IPS-11a (cell line): ENCODE data around the gene EPHA6.
"Not testable (repeated sequence)": the region's sequence is repeated elsewhere in the genome, so short reads cannot be mapped to it uniquely, and the experiment has no call there.

Experiments used
- H3K4me3 ChIP-seq: one replicate; pipeline ENCODE4 v1.5.1; 2013; ENCODE audit warnings: low read depth, low read length, control low read depth

EPHA6 gene

DNA sequence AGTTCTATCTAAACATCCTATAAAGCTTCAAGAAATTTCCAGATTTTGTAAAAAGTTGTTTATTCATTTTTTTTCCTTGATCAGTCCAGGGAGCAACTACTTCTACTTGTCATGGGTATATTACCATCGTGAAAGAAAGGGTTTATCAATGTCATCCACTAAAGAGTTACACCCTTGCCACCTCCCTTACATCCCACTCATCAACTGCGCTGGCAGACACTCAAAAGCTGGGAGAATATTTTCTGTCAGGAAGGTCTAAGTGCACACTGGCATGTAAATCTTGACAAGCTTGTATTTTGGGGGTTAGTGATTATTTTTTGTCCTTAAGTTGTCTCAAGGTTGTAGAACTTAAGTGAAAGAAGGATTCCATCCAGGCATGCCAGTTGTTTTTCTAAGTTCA is 761.8 kb downstream of the EPHA6 start:
- H3K4me3 ChIP-seq = no peak overlapping the region

DNA sequence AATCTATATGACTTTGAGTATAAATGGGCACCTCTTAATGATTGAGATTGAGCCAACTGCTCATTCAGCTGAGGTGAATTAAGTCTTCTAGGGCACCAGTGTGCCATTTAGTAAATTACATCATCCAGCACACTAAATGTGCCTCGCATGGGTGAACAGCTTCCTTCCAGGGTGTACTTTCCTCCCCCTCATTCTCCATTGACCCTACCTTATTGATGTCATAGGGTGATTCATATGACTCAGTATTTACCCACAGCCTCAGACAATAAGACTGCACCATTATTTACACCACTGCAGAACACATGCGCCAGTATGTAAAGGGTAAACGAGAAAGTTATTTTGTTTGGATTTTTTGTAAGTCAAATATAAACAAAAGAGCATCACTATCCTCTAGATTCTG is 765.0 kb downstream of the EPHA6 start:
- H3K4me3 ChIP-seq = no peak overlapping the region

DNA sequence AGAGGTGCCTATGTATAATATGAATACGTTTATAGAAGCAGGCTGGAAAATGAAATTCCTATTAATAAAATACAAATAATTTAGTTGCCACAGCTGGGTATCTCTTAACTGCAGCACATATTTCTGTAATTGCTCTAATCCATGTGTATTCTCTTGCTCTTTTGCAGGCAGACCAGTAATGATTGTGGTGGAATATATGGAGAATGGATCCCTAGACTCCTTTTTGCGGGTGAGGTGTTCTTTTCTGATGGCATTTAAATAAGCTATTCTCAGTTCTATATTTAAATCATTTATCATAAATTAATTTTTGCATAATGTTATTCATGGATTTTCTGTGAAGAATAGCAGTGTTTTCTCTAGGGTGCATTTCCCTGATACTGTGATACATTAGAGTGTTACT is 796.2 kb downstream of the EPHA6 start:
- no peak overlapping the region for H3K4me3 ChIP-seq

DNA sequence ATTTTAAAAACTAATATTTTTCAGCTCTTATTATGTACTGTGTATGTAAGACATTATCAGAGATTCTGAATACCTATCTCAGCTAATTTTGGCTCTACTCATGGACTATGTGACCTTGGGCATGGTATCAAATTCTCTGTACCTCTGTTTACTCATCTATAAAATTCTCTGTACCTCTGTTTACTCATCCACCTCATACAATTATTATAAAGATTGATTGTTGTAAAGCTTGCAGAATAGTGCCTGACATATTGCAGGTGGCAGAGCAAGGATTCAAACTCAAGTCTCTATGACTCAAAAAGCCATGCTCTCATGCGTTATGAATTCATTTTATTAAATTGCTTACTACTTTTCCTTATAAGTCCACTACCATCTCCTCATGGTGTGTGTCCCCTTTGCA is 798.2 kb downstream of the EPHA6 start:
- no peak overlapping the region for H3K4me3 ChIP-seq

DNA sequence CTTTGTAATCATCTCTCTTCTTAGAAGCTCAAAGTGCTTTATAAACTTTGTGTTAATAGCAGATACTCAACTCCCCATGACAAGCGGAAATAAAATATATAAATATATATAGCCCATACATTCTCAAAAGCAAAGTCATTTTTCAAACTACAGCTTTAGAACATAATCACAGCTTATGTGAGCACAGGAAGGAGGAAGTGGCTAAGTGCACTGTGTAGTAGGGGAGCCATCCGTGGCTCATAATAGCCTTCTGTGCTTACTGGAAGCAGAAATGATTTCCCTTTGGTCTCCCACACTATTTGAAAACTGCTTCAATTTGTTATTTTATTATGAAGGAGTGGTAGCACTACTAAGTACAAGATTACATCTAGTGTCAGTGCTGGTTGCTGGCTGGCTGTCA is 798.7 kb downstream of the EPHA6 start:
- no peak overlapping the region for H3K4me3 ChIP-seq

DNA sequence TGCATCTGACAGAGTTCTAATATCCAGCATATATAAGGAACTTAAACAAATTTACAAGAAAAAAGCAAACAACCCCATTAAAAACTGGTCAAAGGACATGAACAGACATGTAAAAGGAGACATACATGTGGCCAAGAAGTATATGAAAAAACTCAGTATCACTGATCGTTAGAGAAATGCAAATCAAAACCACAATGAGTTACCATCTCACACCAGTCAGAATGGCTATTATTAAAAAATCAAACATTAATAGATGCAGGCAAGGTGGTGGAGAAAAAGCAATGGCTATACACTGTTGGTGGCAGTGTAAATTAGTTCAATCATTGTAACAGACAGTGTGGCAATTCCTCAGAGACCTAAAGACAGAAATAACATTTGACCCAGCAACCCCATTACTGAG is 806.1 kb downstream of the EPHA6 start:
- H3K4me3 ChIP-seq = not testable (repeated sequence)

DNA sequence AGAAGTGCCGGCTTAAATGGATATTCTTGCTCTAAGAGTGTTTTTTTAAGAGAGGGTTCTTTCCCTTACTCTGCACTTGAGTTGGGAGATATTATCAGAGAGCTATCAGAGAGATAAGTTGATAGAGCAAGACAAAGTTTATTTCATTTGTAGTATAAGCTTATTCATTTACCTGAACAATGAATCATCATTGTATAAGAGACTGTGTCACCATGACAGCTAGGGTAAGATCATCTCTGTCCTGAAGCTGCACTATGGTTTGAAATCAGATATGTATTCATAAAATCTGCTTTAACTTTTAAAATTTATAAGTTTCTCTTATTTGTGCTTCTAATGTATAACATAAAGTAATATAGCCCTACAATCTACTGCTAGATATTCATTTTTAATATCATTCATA is 822.1 kb downstream of the EPHA6 start:
- H3K4me3 ChIP-seq = no peak overlapping the region

DNA sequence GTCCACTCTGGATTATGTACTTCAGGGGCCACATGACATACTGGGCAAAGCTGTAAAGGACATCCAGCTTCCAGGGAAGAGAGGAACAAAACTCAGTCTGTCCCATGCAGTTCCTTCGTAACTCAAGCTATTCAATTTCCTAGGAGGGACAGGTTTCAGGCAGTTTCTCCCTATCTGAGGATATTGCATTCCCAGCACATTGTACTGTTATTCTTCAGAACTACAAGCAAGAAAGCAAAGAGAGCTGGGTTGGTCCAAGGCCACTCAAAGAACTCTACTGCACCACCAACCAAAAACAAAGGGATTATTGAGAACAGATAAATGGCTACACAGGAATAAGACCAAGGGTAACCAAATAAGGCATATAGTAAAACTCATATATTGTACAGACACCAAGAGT is 832.5 kb downstream of the EPHA6 start:
- no peak overlapping the region for H3K4me3 ChIP-seq

DNA sequence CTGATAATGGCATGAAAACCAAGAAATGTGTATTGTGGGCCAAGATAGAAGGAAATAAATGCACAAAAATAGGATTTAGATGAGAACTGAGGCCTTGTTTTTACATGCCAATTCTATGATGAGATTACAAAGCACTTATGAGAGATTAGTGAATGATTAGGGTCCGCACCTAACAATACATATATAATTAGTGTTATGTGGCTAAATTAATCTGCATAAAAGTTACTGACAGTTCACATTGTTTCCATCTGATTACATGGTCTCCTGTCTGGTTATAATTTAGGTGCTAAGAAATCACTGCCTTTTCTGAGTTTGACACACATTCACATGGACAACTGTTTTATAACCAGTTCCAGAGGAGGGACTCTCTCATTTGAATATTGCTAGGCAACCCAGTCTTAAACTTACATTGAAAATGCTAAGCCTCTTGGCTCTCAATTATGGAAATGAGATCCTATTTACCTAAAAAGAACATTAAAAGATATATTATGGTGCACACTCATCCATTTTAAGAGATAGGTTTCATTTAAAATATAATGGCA is 833.1 kb downstream of the EPHA6 start:
- no peak overlapping the region for H3K4me3 ChIP-seq

DNA sequence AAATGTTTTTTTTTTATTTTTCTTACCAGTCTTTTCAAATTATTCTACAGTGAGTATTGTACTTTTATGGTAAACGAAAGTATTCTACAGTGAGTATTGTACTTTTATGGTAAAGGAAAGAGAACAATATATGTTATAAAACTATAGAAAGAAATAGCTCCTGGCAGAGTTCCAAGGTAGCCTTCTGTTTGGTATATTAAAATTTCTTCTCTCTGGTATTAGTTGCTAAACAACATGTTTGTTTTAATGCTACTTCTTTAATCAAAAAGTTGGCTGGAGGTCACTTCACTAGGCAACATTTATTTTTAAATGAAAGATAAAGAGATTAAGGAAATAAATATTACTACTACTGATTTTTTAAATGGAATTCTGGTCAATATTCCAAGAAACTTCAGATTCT is 841.6 kb downstream of the EPHA6 start:
- H3K4me3 ChIP-seq = no peak overlapping the region

DNA sequence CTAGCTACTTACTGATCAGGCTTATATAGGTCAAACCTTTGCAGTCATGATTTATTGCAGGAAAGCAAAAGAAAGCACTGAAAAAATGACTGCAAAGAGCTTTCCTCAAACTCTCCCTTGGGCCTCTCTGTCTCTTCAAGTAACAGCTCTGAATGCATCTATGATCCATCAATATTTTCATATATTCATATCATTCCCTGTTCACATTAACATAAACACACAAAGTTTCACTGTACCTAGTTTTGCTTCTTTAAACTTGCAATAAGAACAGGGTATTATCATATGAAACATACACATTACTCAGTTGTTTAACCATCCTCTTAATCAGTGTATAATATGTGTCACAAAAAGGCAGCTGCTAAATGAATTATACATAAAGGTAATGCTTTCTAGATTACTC is 842.2 kb downstream of the EPHA6 start:
- no peak overlapping the region for H3K4me3 ChIP-seq

DNA sequence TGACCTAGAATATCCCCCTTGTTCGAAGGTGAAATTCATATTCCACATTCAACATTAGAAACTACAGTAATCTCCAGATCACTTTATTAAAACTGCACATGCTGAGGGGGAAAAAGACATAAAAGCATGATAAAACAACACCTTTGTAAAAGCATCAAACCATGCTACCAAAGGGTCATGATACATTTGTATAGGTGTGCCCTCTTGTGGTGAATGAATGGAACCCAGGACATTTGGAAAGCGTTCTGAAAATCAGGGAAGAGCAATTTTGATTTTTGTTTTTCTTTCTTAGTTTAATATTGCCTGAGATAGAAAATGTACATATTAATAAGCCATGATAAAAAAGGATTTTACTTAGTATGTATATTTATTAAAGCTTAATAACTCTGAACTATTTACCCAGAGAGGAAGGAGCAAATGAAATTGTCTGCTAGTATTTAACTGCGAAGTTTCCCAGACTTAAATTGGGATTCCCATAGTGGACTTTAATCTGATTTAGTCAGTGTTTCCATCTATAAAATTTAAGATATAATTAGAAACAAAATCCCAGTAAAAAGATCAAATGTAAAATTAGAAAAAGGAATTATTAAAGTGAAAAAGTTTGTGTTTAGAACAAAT is 844.4 kb downstream of the EPHA6 start:
- H3K4me3 ChIP-seq = no peak overlapping the region

DNA sequence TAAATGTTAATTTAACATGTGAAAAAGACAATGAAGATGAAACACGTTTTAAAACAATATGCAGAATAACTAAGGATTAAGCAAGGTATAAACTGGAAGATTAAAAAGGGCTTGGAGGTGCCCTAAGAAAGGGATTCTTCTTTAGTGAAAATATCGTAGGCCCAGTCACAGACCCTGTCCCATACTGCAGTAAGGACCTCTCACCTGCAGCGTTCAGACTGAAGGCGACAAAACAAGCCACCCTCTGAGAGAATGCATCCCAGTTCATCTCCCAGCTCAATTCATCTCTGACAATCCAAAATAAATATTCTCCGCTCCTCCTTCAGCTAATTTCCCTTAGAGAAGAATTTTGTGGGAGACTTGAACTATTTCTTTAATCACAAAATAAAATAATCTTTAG is 847.9 kb downstream of the EPHA6 start:
- H3K4me3 ChIP-seq = no peak overlapping the region

DNA sequence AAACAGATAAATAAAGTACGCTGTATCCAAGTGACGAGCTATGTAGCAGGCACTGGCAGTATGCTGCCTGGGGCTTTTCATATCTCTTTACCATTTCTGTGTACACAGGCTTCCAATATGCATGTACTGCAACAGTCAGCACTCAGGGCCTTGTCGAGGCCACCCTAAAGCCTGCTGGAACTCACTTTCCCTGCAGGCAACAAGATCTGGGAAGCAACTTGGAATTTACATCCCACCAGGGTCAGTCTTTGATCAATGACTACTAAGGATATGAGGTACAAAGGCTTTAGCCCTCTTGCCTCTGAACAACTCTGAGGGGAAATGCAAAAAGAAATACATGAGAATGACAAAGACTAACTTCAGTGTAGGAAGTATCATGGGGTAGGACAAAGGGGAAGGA is 848.4 kb downstream of the EPHA6 start:
- no peak overlapping the region for H3K4me3 ChIP-seq

DNA sequence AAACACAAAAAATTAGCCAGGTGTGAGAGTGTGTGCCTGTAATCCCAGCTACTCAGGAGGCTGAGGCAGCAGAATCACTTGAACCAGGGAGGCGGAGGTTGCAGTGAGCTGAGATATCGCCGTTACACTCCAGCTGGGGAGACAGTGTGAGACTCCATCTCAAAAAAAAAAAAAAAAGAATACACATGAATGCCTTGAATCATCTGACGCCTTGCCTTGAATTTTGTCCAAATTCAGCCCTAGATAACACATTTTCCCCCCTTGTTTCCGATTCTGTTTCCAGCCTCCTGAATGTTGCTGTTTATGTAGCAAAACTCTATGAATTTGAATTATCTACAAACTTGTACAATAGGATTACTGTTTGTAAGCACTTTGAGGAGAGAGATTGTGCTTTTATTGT is 851.5 kb downstream of the EPHA6 start:
- H3K4me3 ChIP-seq = no peak overlapping the region

DNA sequence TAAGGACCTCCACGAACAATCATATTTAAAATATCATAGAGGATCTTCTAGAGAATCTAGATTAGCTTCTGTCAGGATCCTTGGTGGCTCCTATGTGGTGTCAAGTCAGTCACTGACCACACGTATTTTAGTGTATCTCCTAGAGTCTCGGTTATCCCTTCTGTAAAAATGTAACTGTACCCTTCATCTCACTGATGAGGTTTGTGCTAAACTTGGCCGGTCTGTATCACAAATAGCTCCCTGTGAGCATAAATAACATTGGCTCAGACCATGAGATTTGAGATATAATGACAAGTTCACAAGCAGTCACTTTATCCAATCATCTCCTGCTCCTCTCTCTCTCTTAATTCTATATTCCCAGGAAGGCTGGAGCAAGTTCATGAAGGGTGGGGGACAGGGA is 856.6 kb downstream of the EPHA6 start:
- H3K4me3 ChIP-seq = no peak overlapping the region

DNA sequence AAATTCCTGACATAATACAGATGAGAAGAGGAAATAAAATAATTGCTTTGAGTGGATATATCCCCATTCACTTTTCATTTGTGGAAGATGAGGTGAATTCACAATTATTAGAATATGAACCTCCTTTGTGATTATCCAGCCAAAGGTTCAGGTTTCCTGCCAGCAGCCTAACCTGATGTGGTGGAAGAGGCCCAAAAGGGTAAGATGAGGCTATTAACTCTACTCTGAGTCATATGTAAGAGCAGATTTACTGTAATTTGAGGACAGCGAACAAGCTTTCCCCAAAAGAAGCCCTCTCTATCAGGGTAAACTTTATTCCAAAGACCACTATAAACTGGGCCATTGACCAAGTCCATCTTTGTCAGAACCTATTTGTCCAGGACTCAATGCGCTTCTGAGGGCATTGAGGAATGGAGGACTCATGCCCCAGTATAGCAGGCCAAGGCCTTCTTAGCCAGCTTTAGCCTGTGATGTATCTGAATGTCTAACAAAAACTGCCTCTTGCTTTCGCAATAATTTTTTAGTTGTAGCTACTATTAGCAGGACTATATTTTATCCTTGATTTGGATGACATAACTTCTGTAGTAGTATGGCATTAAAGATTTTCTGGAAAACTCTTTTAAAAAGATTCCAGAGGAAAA is 859.1 kb downstream of the EPHA6 start:
- H3K4me3 ChIP-seq = no peak overlapping the region

DNA sequence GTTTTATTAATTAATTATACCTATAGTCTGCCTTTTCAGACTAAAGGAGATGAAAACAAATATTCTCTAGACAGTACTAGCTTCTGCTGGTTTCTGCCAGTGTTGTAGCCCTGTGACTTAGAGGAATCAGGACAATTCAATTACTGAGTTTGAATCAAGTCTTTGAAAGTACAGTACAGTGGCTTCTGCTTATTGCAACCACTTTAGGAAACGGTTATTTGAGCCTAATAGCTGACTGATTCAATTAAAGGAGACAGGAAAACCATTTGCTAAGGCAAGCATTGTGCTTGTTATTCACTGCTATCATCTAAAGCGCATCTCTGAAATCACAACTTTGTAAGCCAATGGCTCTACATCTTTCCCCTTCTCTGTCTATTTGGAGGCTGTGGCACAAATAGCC is 860.1 kb downstream of the EPHA6 start:
- H3K4me3 ChIP-seq = no peak overlapping the region

DNA sequence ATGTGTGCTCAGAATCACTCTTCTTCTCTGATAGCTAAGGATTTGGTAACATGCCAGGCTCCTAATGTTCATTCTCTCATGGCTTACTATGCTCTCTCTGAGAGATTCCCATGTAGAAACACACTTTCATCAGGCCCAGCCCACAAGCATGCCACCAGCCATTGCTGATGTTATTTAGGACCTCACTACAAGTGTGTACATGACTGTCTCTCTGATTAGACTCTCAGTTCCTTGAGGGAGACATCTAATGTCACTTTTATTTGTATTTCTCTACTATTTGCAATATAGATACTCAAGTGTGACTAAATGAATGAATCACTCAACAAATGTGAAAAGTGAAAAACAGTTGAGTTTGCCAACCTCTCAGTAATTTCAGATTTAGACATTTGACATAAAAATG is 865.8 kb downstream of the EPHA6 start:
- H3K4me3 ChIP-seq = no peak overlapping the region

DNA sequence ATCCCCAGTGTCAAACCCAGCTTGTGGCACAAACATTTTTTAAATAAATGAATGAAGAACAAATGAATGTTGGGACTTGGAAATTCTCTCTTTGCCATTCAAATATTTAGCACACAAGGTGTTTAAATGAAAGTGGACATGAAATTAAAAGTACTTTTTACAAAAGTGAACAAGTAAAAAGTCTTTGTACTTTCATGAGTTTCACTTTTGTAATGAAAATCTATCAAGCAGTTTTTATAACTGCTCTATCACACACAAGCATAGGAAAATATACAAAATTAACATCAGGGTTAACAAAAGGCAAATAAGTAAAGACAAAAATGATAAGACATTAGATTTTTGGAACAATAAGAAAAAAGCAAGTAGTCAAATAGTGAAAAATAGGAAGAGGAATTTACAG is 866.3 kb downstream of the EPHA6 start:
- no peak overlapping the region for H3K4me3 ChIP-seq

DNA sequence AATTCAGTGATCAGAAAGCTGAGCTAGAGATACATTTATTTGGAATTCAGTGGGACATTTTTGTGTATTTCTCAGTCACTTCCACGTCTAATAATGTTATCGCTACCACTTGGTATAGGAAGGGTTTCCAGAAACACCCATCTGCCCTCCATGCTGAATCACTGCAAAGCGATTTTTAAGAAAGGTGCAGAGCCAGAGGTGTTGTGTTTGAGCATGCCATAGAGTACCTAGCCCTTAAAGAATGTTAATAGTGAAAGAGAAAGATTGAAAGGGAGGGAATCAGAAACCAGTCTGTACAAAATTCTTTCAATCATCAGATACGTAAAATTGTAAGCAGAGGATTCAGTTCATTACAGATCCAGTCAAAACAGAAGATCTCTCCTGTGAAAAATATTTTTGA is 870.1 kb downstream of the EPHA6 start:
- H3K4me3 ChIP-seq = no peak overlapping the region

DNA sequence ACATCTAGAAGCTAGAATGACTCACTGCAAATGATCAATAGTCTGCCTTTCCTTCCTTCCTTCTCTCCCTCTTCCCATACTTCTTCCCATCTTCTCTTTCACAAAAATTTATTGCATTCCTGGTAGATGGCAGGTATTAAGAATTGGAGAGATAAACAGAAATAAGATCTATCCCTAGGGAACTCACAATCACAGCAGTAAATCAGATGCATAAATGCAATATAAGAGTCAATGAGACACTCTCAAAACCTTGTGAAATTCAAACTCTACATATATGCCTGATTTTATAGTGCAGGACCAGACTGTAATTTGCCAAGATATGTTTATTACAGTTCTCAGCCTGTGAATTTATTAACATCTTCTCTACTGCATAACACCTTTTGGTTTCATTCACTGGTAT is 871.9 kb downstream of the EPHA6 start:
- H3K4me3 ChIP-seq = no peak overlapping the region

DNA sequence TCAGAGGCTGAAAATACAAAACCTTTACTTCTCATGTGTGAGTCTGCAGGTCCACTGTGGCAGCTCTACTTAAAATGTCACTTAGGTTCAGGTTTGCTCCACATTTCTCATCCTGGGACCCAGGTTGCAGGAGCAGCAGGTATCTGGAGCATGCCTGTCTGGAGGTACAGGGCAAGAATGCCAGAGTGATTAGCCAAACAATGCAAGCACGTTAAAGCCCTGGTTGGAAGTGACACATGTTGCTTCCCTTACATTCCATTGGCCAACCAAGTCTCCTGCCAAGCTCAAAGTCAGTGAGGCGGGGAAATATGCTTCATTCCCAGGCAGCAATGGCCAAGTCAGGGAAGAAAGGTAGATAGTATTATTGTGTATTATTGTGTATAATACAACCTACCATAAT is 873.3 kb downstream of the EPHA6 start:
- H3K4me3 ChIP-seq = no peak overlapping the region
